ENCODE results near the gene CD247. TPM values are rescaled to one million over a fixed set of nuclear protein-coding genes. Genes with fewer than 3 reads are reported as not detected.

The CD247 gene
- total and polyA plus RNA-seq, 2 of the 4 experiments (the other 2 are of a cell fraction), result not detected

- no peak for DNase-seq
- no peaks in the 10 kb centered on the region for H3K9me1 ChIP-seq (ENCODE audit: insufficient read depth, low read length)
- POLR2A ChIA-PET (ENCODE audit: unreplicated experiment), result no interaction called here
These were observed 29.5 kb downstream of the CD247 start for GRCh38 chr1:167488786-167489185.

More at GRCh38 chr1:167488786-167489185, 29.5 kb downstream of the CD247 start:
- H2AFZ ChIP-seq (replicated peaks; ENCODE audit: low read length, poor library complexity), result no peak overlapping the region
- no peak overlapping the region for H3K18ac ChIP-seq (ENCODE audit: low read depth, low read length)
- H3K4ac ChIP-seq (ENCODE audit: low read depth, low read length), result no peak overlapping the region
- no peaks in the 10 kb centered on the region for H3K9me3 ChIP-seq (ENCODE audit: control insufficient read depth, insufficient read depth, low read length)
- H3K27me3 ChIP-seq (ENCODE audit: control insufficient read depth, insufficient read depth, low read length), result peaks cover 16% of the 10 kb centered on the region; the same call in 1 of the 2 replicates
- H4K91ac ChIP-seq (ENCODE audit: insufficient read depth, low read depth, low read length), result no peak overlapping the region
- BruUV-seq (replicated peaks), result no TSS peak
- no peak overlapping the region for H3K56ac ChIP-seq (ENCODE audit: extremely low read depth, insufficient read depth, low read length)
- H3K36me3 ChIP-seq (ENCODE audit: control insufficient read depth, insufficient read depth, low read length), result no peaks in the 10 kb centered on the region
- H3K4me1 ChIP-seq (ENCODE audit: control insufficient read depth, insufficient read depth, low read length), result no peaks in the 10 kb centered on the region
- in situ Hi-C loops (cut with MboI; ENCODE audit: low sequenced_read_pairs), result loop anchor here (10.0 kb wide), 1 partner anchor 64 kb away; no protein-coding TSS in a partner anchor
- H2BK20ac ChIP-seq (ENCODE audit: low read depth, low read length), result no peak overlapping the region
- no peak overlapping the region for H2AK5ac ChIP-seq (ENCODE audit: low read depth, low read length)
- H4K20me1 ChIP-seq (ENCODE audit: insufficient read depth, low read length), result no peaks in the 10 kb centered on the region
- no peak for ATAC-seq (ENCODE audit: low read depth)
- H2BK120ac ChIP-seq (ENCODE audit: low read depth, low read length), result no peak overlapping the region
- WGBS, 2 experiments (ENCODE audit: extremely low coverage in 2 of 2, insufficient read length in 1 of 2), result 7% methylated on average over 3 of the region's 14 CpGs; no CpG with 5 or more reads in 1 of the 2 experiments
- H3K4me2 ChIP-seq (ENCODE audit: low read depth, low read length), result no peak overlapping the region
- H3K9ac ChIP-seq (ENCODE audit: low read depth, low read length), result no peak overlapping the region
- no peak overlapping the region for H4K8ac ChIP-seq (ENCODE audit: low read depth in 2 of 2, low read length in 2 of 2)
- H4K5ac ChIP-seq (ENCODE audit: low read depth, low read length), result no peak overlapping the region
- no peak for TF ChIP-seq MXI1 (IDR thresholded peaks at IDR 0.05; ENCODE audit: borderline replicate concordance, low read depth, low read length)
- TF ChIP-seq RFX5 (IDR thresholded peaks at IDR 0.05; ENCODE audit: low read depth, low read length), result no peak
- no peak for TF ChIP-seq FOS (IDR thresholded peaks at IDR 0.05; ENCODE audit: low read depth, low read length)
- no peak for TF ChIP-seq POLR2A (IDR thresholded peaks at IDR 0.05; ENCODE audit: low read depth, low read length)
- TF ChIP-seq NFE2L2 (IDR thresholded peaks at IDR 0.05; ENCODE audit: low read depth, low read length), result no peak
- TF ChIP-seq CEBPB (IDR thresholded peaks at IDR 0.05; ENCODE audit: low read depth, low read length), result no peak
- no peak for TF ChIP-seq SMC3 (IDR thresholded peaks at IDR 0.05; ENCODE audit: low read depth, low read length)
- TF ChIP-seq CHD1 (IDR thresholded peaks at IDR 0.05; ENCODE audit: low read depth, low read length), result no peak
- TF ChIP-seq BHLHE40 (IDR thresholded peaks at IDR 0.05; ENCODE audit: low read depth, low read length), result no peak
- no peak for TF ChIP-seq CTCF (conservative IDR thresholded peaks at IDR 0.05; ENCODE audit: low read depth, low read length)
- no peak overlapping the region for H3K14ac ChIP-seq (replicated peaks; ENCODE audit: low read depth, low read length)
- CTCF ChIA-PET, result no interaction called here
- dilution Hi-C loops (cut with HindIII; ENCODE audit: low sequenced_read_pairs, unreplicated experiment), result no loop called here
- H3K4me3 ChIP-seq (ENCODE audit: insufficient read depth, low read depth, low read length), result no peak overlapping the region
- no peak overlapping the region for H2BK5ac ChIP-seq (ENCODE audit: low read depth, low read length, poor library complexity, severe bottlenecking)
- H2BK15ac ChIP-seq (ENCODE audit: low read depth, low read length), result no peak overlapping the region
- intact Hi-C loops (cut with micrococcal nuclease), result no loop called here
- H3K27ac ChIP-seq (ENCODE audit: insufficient read depth, low read length), result no peak overlapping the region
- H3K79me1 ChIP-seq (ENCODE audit: low read depth in 1 of 2, low read length in 2 of 2), result no peaks in the 10 kb centered on the region
- no peak overlapping the region for H2AK9ac ChIP-seq (replicated peaks; ENCODE audit: low read depth, low read length, poor library complexity)
- no peak overlapping the region for H3K23ac ChIP-seq (ENCODE audit: low read depth, low read length)
